HEK293 (cell line): ENCODE results near the gene DPYSL5.

Source experiments
- CTCF ChIA-PET: fragments of 350-600 bp; formaldehyde crosslinking; extraction: SDS; loops from one replicate; lab custom pipeline; 2021; ENCODE audit warnings: antibody characterized with exemption; lab: Yijun Ruan, JAX
- POLR2A ChIA-PET: fragments of 300-600 bp; formaldehyde crosslinking; extraction: SDS; loops from one replicate; lab custom pipeline; 2020; ENCODE audit warnings: antibody characterized with exemption, inconsistent platforms; lab: Yijun Ruan, JAX
- H3K27ac ChIP-seq: fragments of 200-500 bp; sonication (Bioruptor generic); 2 replicates; pipeline ENCODE4 v1.5.1; 2014; ENCODE audit warnings: low read depth, low read length, control low read depth, inconsistent platforms; ENCODE audit errors: extremely low read depth
- H3K36me3 ChIP-seq, 2 experiments: fragments of 200-500 bp in 1 of 2; sonication (Bioruptor generic) in 1 of 2; 1 replicate in 1 of 2; 2 replicates in 1 of 2; pipeline ENCODE4 v1.5.1; 2014 to 2017; ENCODE audit warnings: inconsistent platforms in 2 of 2, low read length in 2 of 2; ENCODE audit not compliant: control insufficient read depth in 2 of 2, insufficient read depth in 1 of 2
- H3K4me1 ChIP-seq: fragments of 200-500 bp; sonication (Bioruptor generic); 2 replicates; pipeline ENCODE4 v1.5.1; 2014; ENCODE audit warnings: mild to moderate bottlenecking, low read length, inconsistent platforms; ENCODE audit not compliant: control insufficient read depth, insufficient read depth
- H3K4me3 ChIP-seq: 2 replicates; pipeline ENCODE4 v1.5.1; 2011; ENCODE audit warnings: low read depth, mild to moderate bottlenecking, control low read depth, low read length, moderate library complexity
- H3K9me3 ChIP-seq: fragments of 200-500 bp; sonication (Bioruptor generic); 2 replicates; pipeline ENCODE4 v1.5.1; 2014; ENCODE audit warnings: low read depth, low read length, inconsistent platforms; ENCODE audit not compliant: control insufficient read depth, insufficient read depth
- BCL11B ChIP-seq: fragments of 450-650 bp; formaldehyde crosslinking; IDR thresholded peaks from 2 replicates; pipeline ENCODE4 v1.5.1; 2016; ENCODE audit warnings: low read depth, missing biosample characterization, missing genetic modification characterization
- FEZF1 ChIP-seq: fragments of 450-650 bp; formaldehyde crosslinking; IDR thresholded peaks from 2 replicates; pipeline ENCODE4 v1.5.1; 2016; ENCODE audit warnings: missing biosample characterization, missing genetic modification characterization
- GLIS2 ChIP-seq: fragments of 450-650 bp; formaldehyde crosslinking; IDR thresholded peaks from 2 replicates; pipeline ENCODE4 v1.5.1; 2016; ENCODE audit warnings: missing biosample characterization, missing genetic modification characterization
- KLF10 ChIP-seq: fragments of 450-650 bp; IDR thresholded peaks from 2 replicates; pipeline ENCODE4 v1.5.1; 2018; ENCODE audit warnings: missing biosample characterization, mild to moderate bottlenecking, missing genetic modification characterization
- REPIN1 ChIP-seq: fragments of 450-650 bp; formaldehyde crosslinking; IDR thresholded peaks from 2 replicates; pipeline ENCODE4 v1.5.1; 2017; ENCODE audit warnings: missing biosample characterization, missing genetic modification characterization, low read depth
- ZBTB6 ChIP-seq: fragments of 450-650 bp; formaldehyde crosslinking; IDR thresholded peaks from 2 replicates; pipeline ENCODE4 v1.5.1; 2017; ENCODE audit warnings: missing biosample characterization, missing genetic modification characterization
- ZNF133 ChIP-seq: fragments of 450-650 bp; formaldehyde crosslinking; IDR thresholded peaks from 2 replicates; pipeline ENCODE4 v1.5.1; 2016; ENCODE audit warnings: missing biosample characterization, missing genetic modification characterization
- ZNF157 ChIP-seq: fragments of 450-650 bp; formaldehyde crosslinking; IDR thresholded peaks from 2 replicates; pipeline ENCODE4 v1.5.1; 2016; ENCODE audit warnings: missing biosample characterization, missing genetic modification characterization
- ZNF16 ChIP-seq: fragments of 450-650 bp; formaldehyde crosslinking; IDR thresholded peaks from 2 replicates; pipeline ENCODE4 v1.5.1; 2016; ENCODE audit warnings: low read depth, missing biosample characterization, missing genetic modification characterization
- ZNF214 ChIP-seq: fragments of 450-650 bp; formaldehyde crosslinking; IDR thresholded peaks from 2 replicates; pipeline ENCODE4 v1.5.1; 2017; ENCODE audit warnings: missing biosample characterization, mild to moderate bottlenecking, missing genetic modification characterization, borderline replicate concordance
- ZNF350 ChIP-seq: fragments of 450-650 bp; formaldehyde crosslinking; IDR thresholded peaks from 2 replicates; pipeline ENCODE4 v1.5.0; 2017; ENCODE audit warnings: missing biosample characterization, mild to moderate bottlenecking, missing genetic modification characterization
- ZNF362 ChIP-seq: fragments of 450-650 bp; formaldehyde crosslinking; IDR thresholded peaks from 2 replicates; pipeline ENCODE4 v1.5.1; 2016; ENCODE audit warnings: missing biosample characterization, missing genetic modification characterization
- ZNF394 ChIP-seq: fragments of 450-650 bp; formaldehyde crosslinking; IDR thresholded peaks from 2 replicates; pipeline ENCODE4 v1.5.1; 2016; ENCODE audit warnings: missing biosample characterization, missing genetic modification characterization, mild to moderate bottlenecking, moderate library complexity, borderline replicate concordance
- ZNF416 ChIP-seq: fragments of 450-650 bp; formaldehyde crosslinking; IDR thresholded peaks from 2 replicates; pipeline ENCODE4 v1.5.1; 2016; ENCODE audit warnings: missing biosample characterization, missing genetic modification characterization
- ZNF423 ChIP-seq: fragments of 450-650 bp; formaldehyde crosslinking; IDR thresholded peaks from 2 replicates; pipeline ENCODE4 v1.5.1; 2016; ENCODE audit warnings: missing biosample characterization, missing genetic modification characterization
- ZNF426 ChIP-seq: fragments of 450-650 bp; formaldehyde crosslinking; IDR thresholded peaks from 2 replicates; pipeline ENCODE4 v1.5.1; 2017; ENCODE audit warnings: missing biosample characterization, missing genetic modification characterization, mild to moderate bottlenecking, inconsistent platforms, moderate library complexity
- ZNF501 ChIP-seq: fragments of 450-650 bp; formaldehyde crosslinking; IDR thresholded peaks from 2 replicates; pipeline ENCODE4 v1.5.1; 2016; ENCODE audit warnings: missing biosample characterization, missing genetic modification characterization
- ZNF521 ChIP-seq: fragments of 450-650 bp; formaldehyde crosslinking; IDR thresholded peaks from 2 replicates; pipeline ENCODE4 v1.5.1; 2017; ENCODE audit warnings: missing biosample characterization, mild to moderate bottlenecking, missing genetic modification characterization
- ZNF560 ChIP-seq: fragments of 450-650 bp; formaldehyde crosslinking; IDR thresholded peaks from 2 replicates; pipeline ENCODE4 v1.5.1; 2017; ENCODE audit warnings: missing biosample characterization, missing genetic modification characterization, borderline replicate concordance
- ZNF580 ChIP-seq: fragments of 450-650 bp; formaldehyde crosslinking; IDR thresholded peaks from 2 replicates; pipeline ENCODE4 v1.5.1; 2016; ENCODE audit warnings: missing biosample characterization, missing genetic modification characterization
- ZNF654 ChIP-seq: fragments of 450-650 bp; formaldehyde crosslinking; IDR thresholded peaks from 2 replicates; pipeline ENCODE4 v1.5.1; 2016; ENCODE audit warnings: low read depth, missing biosample characterization, missing genetic modification characterization
- ZNF76 ChIP-seq: fragments of 450-650 bp; formaldehyde crosslinking; IDR thresholded peaks from 2 replicates; pipeline ENCODE4; 2016; ENCODE audit warnings: low read depth, missing biosample characterization, missing genetic modification characterization, borderline replicate concordance
- ZNF777 ChIP-seq: fragments of 450-650 bp; formaldehyde crosslinking; IDR thresholded peaks from 2 replicates; pipeline ENCODE4 v1.5.1; 2017; ENCODE audit warnings: missing biosample characterization, missing genetic modification characterization, borderline replicate concordance

The DPYSL5 gene

GRCh38 chr2:26951236-26951635 is 103.3 kb downstream of the DPYSL5 start:
- TF ChIP-seq ZBTB6 (tag by site-specific recombination) (no peak), FEZF1 (tag by site-specific recombination) (no peak), ZNF580 (tag by site-specific recombination) (no peak), ZNF133 (tag by site-specific recombination) (no peak), ZNF560 (no peak), ZNF777 (no peak), ZNF654 (tag by site-specific recombination) (no peak)
- TF ChIP-seq, all 188 proteins: peak for 0
- no peaks in the 10 kb centered on the region for H3K4me1 ChIP-seq
- POLR2A ChIA-PET: no interaction called here

GRCh38 chr2:26952374-26952773 is 104.4 kb downstream of the DPYSL5 start:
- ChIA-PET POLR2A (no interaction called here), CTCF (interaction anchor here (0.7 to 3.0 kb wide), 4 partner anchors 10 to 124 kb away, joined by 3 to 10 read pairs (median 7); no protein-coding TSS in a partner anchor)
- no peak overlapping the region for H3K27ac ChIP-seq
- no peaks in the 10 kb centered on the region for H3K9me3 ChIP-seq
- peaks cover under 1% of the 10 kb centered on the region; the same call in 1 of the 2 replicates for H3K4me1 ChIP-seq
- H3K36me3 ChIP-seq: peaks cover 0 to 18% of the 10 kb centered on the region in 2 experiments; a peak in 1 of 3 replicates
- TF ChIP-seq ZNF580 (tag by site-specific recombination) (no peak), BCL11B (tag by site-specific recombination) (no peak)
- no peak overlapping the region for H3K4me3 ChIP-seq

More at GRCh38 chr2:26951236-26951635, 103.3 kb downstream of the DPYSL5 start:
- no peaks in the 10 kb centered on the region for H3K9me3 ChIP-seq
- no peak overlapping the region for H3K27ac ChIP-seq
- H3K4me3 ChIP-seq: no peak overlapping the region
- peaks cover 0 to 29% of the 10 kb centered on the region in 2 experiments; a peak in 1 of 3 replicates for H3K36me3 ChIP-seq
- CTCF ChIA-PET: interaction anchor here (2.6 to 3.0 kb wide), 2 partner anchors 10 to 105 kb away, joined by 10 to 11 read pairs; no protein-coding TSS in a partner anchor

GRCh38 chr2:26954135-26954534 is 106.2 kb downstream of the DPYSL5 start:
- Histone ChIP-seq H3K4me3 (no peak overlapping the region), H3K4me1 (peaks cover 5% of the 10 kb centered on the region; the same call in 1 of the 2 replicates), H3K36me3 (peaks cover 0 to 4% of the 10 kb centered on the region in 2 experiments; a peak in 1 of 3 replicates), H3K9me3 (no peaks in the 10 kb centered on the region), H3K27ac (no peak overlapping the region)
- TF ChIP-seq ZNF16 (tag by site-specific recombination) (no peak), ZNF501 (no peak), ZNF777 (no peak), ZNF521 (tag by site-specific recombination) (no peak), ZNF394 (tag by site-specific recombination) (no peak), GLIS2 (no peak), ZNF214 (tag by site-specific recombination) (no peak), ZNF350 (tag by site-specific recombination) (no peak), ZNF157 (tag by site-specific recombination) (no peak), ZNF76 (tag by site-specific recombination) (no peak), REPIN1 (no peak), ZNF426 (tag by site-specific recombination) (no peak), KLF10 (tag by site-specific recombination) (no peak), ZNF423 (no peak), ZNF416 (tag by site-specific recombination) (no peak), ZNF362 (no peak)
- ChIA-PET CTCF (interaction anchor here (0.8 to 3.0 kb wide), 6 partner anchors 8 to 108 kb away, joined by 4 to 12 read pairs (median 8); no protein-coding TSS in a partner anchor), POLR2A (interaction anchor here (1.3 to 1.4 kb wide), 2 partner anchors 105 to 106 kb away, joined by 3 to 5 read pairs; partner anchors contain the start of gene DPYSL5)
